Gastrocnemius medialis (tissue), 4 donors: ENCODE results near the gene NHLRC2. TPM values are rescaled to one million over a fixed set of nuclear protein-coding genes. Genes with fewer than 3 reads are reported as not detected.

ENCODE experiments used
- ATAC-seq, 2 donors: fragments of 150-250 bp; one replicate each; pipeline ENCODE4 v1.9.1; 2016
- DNase-seq, 2 donors: peaks; one replicate each; pipeline ENCODE4 v3.0.0-alpha.2; 2019
- H3K27ac ChIP-seq, 4 donors: fragments of 200-600 bp; sonication (generic); 1 replicate in 1 of 4; 2 replicates in 3 of 4; pipeline ENCODE4 v1.5.1; 2016 to 2018; ENCODE audit warnings: mild to moderate bottlenecking in 2 of 4, moderate library complexity in 1 of 4
- H3K27me3 ChIP-seq, 3 donors: fragments of 200-600 bp; sonication (generic) in 2 of 3; 1 replicate in 1 of 3; 2 replicates in 2 of 3; pipeline versions ENCODE4 v1.5.1 to v1.6.0; 2016 to 2019; ENCODE audit warnings: mild to moderate bottlenecking in 1 of 3, moderate library complexity in 1 of 3
- H3K36me3 ChIP-seq, 2 donors: fragments of 200-600 bp; sonication (generic) in 1 of 2; one replicate each; pipeline ENCODE4 v1.5.1; 2017 to 2018
- H3K4me1 ChIP-seq, 2 donors: fragments of 200-600 bp; sonication (generic) in 1 of 2; one replicate each; pipeline ENCODE4 v1.5.1; 2016 to 2017; ENCODE audit warnings: mild to moderate bottlenecking in 2 of 2
- H3K4me3 ChIP-seq, 4 donors: fragments of 200-600 bp; sonication (generic) in 3 of 4; 1 replicate in 1 of 4; 2 replicates in 3 of 4; pipeline ENCODE4 v1.5.1; 2016 to 2019; ENCODE audit warnings: mild to moderate bottlenecking in 2 of 4
- H3K9me3 ChIP-seq, 3 donors: fragments of 200-600 bp; sonication (generic) in 2 of 3; 1 replicate in 1 of 3; 2 replicates in 2 of 3; pipeline ENCODE4 v1.5.1; 2016 to 2019
- POLR2A ChIP-seq, 2 donors: fragments of 450-650 bp; IDR thresholded peaks; one replicate each; pipeline ENCODE4 v1.6.1; 2017; ENCODE audit warnings: antibody characterized with exemption in 2 of 2, mild to moderate bottlenecking in 2 of 2, moderate library complexity in 2 of 2
- in situ Hi-C, 4 donors: fragments of 200-750 bp; cut with MboI; loops; one replicate each; pipeline versions ENCODE4 v1.15.0 to v1.8.0; 2017; ENCODE audit warnings: low sequenced_read_pairs in 4 of 4
- intact Hi-C: fragments of 100-400 bp; cut with DNase I; formaldehyde crosslinking; loops from one replicate; pipeline ENCODE4 v1.15.1; 2023; ENCODE audit warnings: low total_unique reads
- total RNA-seq, 4 donors: library from RNA; depleted of rRNA; stranded (reverse); fragments of >200 nt; gene quantifications; one replicate each; pipeline versions ENCODE4 v1.1.0 to v1.2.3, GENCODE V29; 2016
- TF ChIP-seq, protein P1 (sequence below), 5 experiments: fragments of 450-650 bp in 3 of 5; fragments of 200-600 bp in 2 of 5; sonication (generic) in 2 of 5; IDR thresholded peaks in 4 of 5; conservative IDR thresholded peaks in 1 of 5; 1 replicate in 4 of 5; 2 replicates in 1 of 5; pipeline ENCODE4 v1.5.1; 2016 to 2019; ENCODE audit warnings: antibody characterized with exemption in 5 of 5, mild to moderate bottlenecking in 3 of 5, moderate library complexity in 3 of 5

Gene NHLRC2
- total RNA-seq, 4 donors from 2014 or later = 11.4 to 109 (median 40.7) TPM

DNA sequence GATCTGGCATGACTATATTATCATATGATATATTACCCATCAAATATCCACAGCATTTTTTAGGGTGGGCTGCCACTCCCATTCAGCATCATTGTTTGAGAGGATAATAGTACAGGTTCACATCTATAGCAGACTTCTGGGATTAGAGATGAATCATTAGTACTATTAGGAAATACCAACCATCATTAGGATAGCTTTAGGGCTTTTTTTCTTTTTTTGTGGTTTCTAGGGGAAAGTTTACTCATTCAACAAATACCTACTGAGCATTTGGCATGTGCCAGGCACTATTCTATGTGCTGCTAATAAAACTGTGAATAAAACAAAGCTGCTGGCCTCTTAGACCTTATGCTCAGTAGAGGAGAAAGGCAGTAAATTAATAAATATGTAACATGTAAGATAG is 40.6 kb downstream of the NHLRC2 start:
- no peak for TF ChIP-seq POLR2A (IDR thresholded peaks at IDR 0.05)
- TF ChIP-seq, protein P1, sequence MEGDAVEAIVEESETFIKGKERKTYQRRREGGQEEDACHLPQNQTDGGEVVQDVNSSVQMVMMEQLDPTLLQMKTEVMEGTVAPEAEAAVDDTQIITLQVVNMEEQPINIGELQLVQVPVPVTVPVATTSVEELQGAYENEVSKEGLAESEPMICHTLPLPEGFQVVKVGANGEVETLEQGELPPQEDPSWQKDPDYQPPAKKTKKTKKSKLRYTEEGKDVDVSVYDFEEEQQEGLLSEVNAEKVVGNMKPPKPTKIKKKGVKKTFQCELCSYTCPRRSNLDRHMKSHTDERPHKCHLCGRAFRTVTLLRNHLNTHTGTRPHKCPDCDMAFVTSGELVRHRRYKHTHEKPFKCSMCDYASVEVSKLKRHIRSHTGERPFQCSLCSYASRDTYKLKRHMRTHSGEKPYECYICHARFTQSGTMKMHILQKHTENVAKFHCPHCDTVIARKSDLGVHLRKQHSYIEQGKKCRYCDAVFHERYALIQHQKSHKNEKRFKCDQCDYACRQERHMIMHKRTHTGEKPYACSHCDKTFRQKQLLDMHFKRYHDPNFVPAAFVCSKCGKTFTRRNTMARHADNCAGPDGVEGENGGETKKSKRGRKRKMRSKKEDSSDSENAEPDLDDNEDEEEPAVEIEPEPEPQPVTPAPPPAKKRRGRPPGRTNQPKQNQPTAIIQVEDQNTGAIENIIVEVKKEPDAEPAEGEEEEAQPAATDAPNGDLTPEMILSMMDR (IDR thresholded peaks at IDR 0.05 in 4 of 5, conservative IDR thresholded peaks at IDR 0.05 in 1 of 5) = no peak
- intact Hi-C loops = no loop called here
- H3K36me3 ChIP-seq = peaks cover 0 to 7% of the 10 kb centered on the region in 2 donors
- H3K27ac ChIP-seq = no peak overlapping the region
- no peaks in the 10 kb centered on the region for H3K9me3 ChIP-seq
- in situ Hi-C loops = no loop called here
- H3K27me3 ChIP-seq = no peaks in the 10 kb centered on the region
- no peak overlapping the region for H3K4me3 ChIP-seq
- peaks cover 0 to 9% of the 10 kb centered on the region in 2 donors for H3K4me1 ChIP-seq
- no peak for DNase-seq
- no peak for ATAC-seq

- Histone ChIP-seq H3K27me3 (no peaks in the 10 kb centered on the region), H3K27ac (no peak overlapping the region), H3K9me3 (no peaks in the 10 kb centered on the region), H3K4me1 (peaks cover 0 to 8% of the 10 kb centered on the region in 2 donors), H3K36me3 (peaks cover 0 to 27% of the 10 kb centered on the region in 2 donors), H3K4me3 (no peak overlapping the region)
- DNase-seq (no peak), ATAC-seq (no peak)
- no peak for TF ChIP-seq POLR2A (IDR thresholded peaks at IDR 0.05)
- TF ChIP-seq, protein P1 (IDR thresholded peaks at IDR 0.05 in 4 of 5, conservative IDR thresholded peaks at IDR 0.05 in 1 of 5) = no peak
- intact Hi-C loops (no loop called here), in situ Hi-C loops (no loop called here)
Measured at GRCh38 chr10:113897693-113898618, 43.5 kb downstream of the NHLRC2 start.

- no peaks in the 10 kb centered on the region for H3K4me1 ChIP-seq
- in situ Hi-C loops (no loop called here), intact Hi-C loops (no loop called here)
- no peak for DNase-seq
- H3K9me3 ChIP-seq = no peaks in the 10 kb centered on the region
- ATAC-seq = no peak
- no peak overlapping the region for H3K27ac ChIP-seq
- no peak for TF ChIP-seq POLR2A (IDR thresholded peaks at IDR 0.05)
- TF ChIP-seq, protein P1 (IDR thresholded peaks at IDR 0.05 in 4 of 5, conservative IDR thresholded peaks at IDR 0.05 in 1 of 5) = no peak
- no peaks in the 10 kb centered on the region for H3K27me3 ChIP-seq
- H3K4me3 ChIP-seq = no peak overlapping the region
- H3K36me3 ChIP-seq = peaks cover 0 to 48% of the 10 kb centered on the region in 2 donors
Measured at GRCh38 chr10:113899952-113900598, 45.6 kb downstream of the NHLRC2 start.

GRCh38 chr10:113905756-113906155 is 51.3 kb downstream of the NHLRC2 start:
- in situ Hi-C loops = no loop called here
- DNase-seq = no peak
- TF ChIP-seq, protein P1 (IDR thresholded peaks at IDR 0.05 in 4 of 5, conservative IDR thresholded peaks at IDR 0.05 in 1 of 5) = no peak
- TF ChIP-seq POLR2A (IDR thresholded peaks at IDR 0.05) = no peak
- Histone ChIP-seq H3K36me3 (peaks cover 0 to 96% of the 10 kb centered on the region in 2 donors), H3K27ac (no peak overlapping the region), H3K9me3 (no peaks in the 10 kb centered on the region), H3K27me3 (no peaks in the 10 kb centered on the region), H3K4me1 (no peaks in the 10 kb centered on the region), H3K4me3 (no peak overlapping the region)
- no peak for ATAC-seq
- intact Hi-C loops = no loop called here
